GM12872 (cell line): Measurements from ENCODE around the gene DNASE2.

Experiments
- CTCF ChIP-seq: IDR thresholded peaks from 3 replicates; pipeline ENCODE4 v1.5.1; 2011; ENCODE audit warnings: low read depth, mild to moderate bottlenecking, low read length, moderate library complexity; ENCODE audit not compliant: insufficient read depth

DNASE2 gene

GRCh38 chr19:12890787-12891552 is 9.7 kb upstream of the DNASE2 start, which contains the start of gene GCDH:
TSS of gene GCDH (plus strand) at chr19:12891160. CDS start at chr19:12891305, 145 bp downstream.
- no peak for TF ChIP-seq CTCF

GRCh38 chr19:12890299-12890786 is 9.1 kb upstream of the DNASE2 start:
- TF ChIP-seq CTCF: peak; percentile 10; the same call in 1 of the 3 replicates

GRCh38 chr19:12888006-12888603 is 6.9 kb upstream of the DNASE2 start:
- TF ChIP-seq CTCF: no peak

GRCh38 chr19:12886969-12887747 is 5.9 kb upstream of the DNASE2 start, which contains the start of gene KLF1:
TSS of gene KLF1 (minus strand) at chr19:12887201. CDS start at chr19:12887140, 61 bp downstream.
- no peak for TF ChIP-seq CTCF

GRCh38 chr19:12886651-12886968 is 5.4 kb upstream of the DNASE2 start:
- TF ChIP-seq CTCF: no peak

- TF ChIP-seq CTCF: no peak
Observed at GRCh38 chr19:12885749-12886650, 4.8 kb upstream of the DNASE2 start.
